Measurements from ENCODE around the gene CDH13. TPM values are rescaled to one million over a fixed set of nuclear protein-coding genes. Genes with fewer than 3 reads are reported as not detected.

The CDH13 gene
- polyA plus RNA-seq, 2 of the 4 experiments (the other 2 are of a cell fraction), result not detected

DNA sequence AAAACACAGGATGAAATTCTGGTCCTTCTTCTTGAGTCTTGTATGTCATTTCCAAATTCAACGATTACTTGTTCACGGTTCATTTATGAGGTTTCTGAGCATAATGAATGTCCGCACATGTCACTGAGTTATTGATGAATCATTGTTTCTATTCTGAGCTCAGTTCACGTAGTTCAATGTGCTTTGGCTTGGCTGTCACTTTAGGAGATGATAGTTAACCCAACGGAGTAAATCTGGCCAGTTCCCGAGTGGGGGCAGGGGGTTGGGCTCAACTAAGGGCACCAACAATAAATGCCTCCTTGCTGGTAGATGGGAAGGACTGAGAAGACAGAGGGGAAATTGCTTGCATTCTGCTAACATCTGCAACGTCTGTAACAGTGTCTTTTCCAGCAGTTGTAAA, 941.6 kb downstream of the CDH13 start:
- TF ChIP-seq NPAS2 (CRISPR knock-in tag; IDR thresholded peaks at IDR 0.05; ENCODE audit: borderline replicate concordance) (no peak), FOSL2 (IDR thresholded peaks at IDR 0.05) (no peak), FOSL2 (CRISPR knock-in tag; IDR thresholded peaks at IDR 0.05) (no peak), EHF (CRISPR knock-in tag; IDR thresholded peaks at IDR 0.05) (no peak), ESRRA (IDR thresholded peaks at IDR 0.05; ENCODE audit: borderline replicate concordance, low read length) (no peak), NFE2L2 (conservative IDR thresholded peaks at IDR 0.05; ENCODE audit: low read length) (no peak), RCOR1 (IDR thresholded peaks at IDR 0.05; ENCODE audit: low read depth, low read length) (no peak), FOSB (CRISPR knock-in tag; IDR thresholded peaks at IDR 0.05) (no peak), RARB (CRISPR knock-in tag; IDR thresholded peaks at IDR 0.05) (no peak), CBX2 (IDR thresholded peaks at IDR 0.05; ENCODE audit: borderline replicate concordance, low read depth) (no peak), MAFK (IDR thresholded peaks at IDR 0.05; ENCODE audit: partially characterized antibody) (no peak), EHMT2 (IDR thresholded peaks at IDR 0.05; ENCODE audit: low read depth) (no peak)
- TF ChIP-seq, protein P1, sequence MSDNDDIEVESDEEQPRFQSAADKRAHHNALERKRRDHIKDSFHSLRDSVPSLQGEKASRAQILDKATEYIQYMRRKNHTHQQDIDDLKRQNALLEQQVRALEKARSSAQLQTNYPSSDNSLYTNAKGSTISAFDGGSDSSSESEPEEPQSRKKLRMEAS (IDR thresholded peaks at IDR 0.05), result no peak
- TF ChIP-seq, protein P2, sequence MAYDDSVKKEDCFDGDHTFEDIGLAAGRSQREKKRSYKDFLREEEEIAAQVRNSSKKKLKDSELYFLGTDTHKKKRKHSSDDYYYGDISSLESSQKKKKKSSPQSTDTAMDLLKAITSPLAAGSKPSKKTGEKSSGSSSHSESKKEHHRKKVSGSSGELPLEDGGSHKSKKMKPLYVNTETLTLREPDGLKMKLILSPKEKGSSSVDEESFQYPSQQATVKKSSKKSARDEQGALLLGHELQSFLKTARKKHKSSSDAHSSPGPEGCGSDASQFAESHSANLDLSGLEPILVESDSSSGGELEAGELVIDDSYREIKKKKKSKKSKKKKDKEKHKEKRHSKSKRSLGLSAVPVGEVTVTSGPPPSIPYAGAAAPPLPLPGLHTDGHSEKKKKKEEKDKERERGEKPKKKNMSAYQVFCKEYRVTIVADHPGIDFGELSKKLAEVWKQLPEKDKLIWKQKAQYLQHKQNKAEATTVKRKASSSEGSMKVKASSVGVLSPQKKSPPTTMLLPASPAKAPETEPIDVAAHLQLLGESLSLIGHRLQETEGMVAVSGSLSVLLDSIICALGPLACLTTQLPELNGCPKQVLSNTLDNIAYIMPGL (CRISPR knock-in tag; IDR thresholded peaks at IDR 0.05; ENCODE audit: borderline replicate concordance), result no peak
- TF ChIP-seq, protein P3, sequence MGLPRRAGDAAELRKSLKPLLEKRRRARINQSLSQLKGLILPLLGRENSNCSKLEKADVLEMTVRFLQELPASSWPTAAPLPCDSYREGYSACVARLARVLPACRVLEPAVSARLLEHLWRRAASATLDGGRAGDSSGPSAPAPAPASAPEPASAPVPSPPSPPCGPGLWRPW (IDR thresholded peaks at IDR 0.05), result no peak
- TF ChIP-seq, protein P4, sequence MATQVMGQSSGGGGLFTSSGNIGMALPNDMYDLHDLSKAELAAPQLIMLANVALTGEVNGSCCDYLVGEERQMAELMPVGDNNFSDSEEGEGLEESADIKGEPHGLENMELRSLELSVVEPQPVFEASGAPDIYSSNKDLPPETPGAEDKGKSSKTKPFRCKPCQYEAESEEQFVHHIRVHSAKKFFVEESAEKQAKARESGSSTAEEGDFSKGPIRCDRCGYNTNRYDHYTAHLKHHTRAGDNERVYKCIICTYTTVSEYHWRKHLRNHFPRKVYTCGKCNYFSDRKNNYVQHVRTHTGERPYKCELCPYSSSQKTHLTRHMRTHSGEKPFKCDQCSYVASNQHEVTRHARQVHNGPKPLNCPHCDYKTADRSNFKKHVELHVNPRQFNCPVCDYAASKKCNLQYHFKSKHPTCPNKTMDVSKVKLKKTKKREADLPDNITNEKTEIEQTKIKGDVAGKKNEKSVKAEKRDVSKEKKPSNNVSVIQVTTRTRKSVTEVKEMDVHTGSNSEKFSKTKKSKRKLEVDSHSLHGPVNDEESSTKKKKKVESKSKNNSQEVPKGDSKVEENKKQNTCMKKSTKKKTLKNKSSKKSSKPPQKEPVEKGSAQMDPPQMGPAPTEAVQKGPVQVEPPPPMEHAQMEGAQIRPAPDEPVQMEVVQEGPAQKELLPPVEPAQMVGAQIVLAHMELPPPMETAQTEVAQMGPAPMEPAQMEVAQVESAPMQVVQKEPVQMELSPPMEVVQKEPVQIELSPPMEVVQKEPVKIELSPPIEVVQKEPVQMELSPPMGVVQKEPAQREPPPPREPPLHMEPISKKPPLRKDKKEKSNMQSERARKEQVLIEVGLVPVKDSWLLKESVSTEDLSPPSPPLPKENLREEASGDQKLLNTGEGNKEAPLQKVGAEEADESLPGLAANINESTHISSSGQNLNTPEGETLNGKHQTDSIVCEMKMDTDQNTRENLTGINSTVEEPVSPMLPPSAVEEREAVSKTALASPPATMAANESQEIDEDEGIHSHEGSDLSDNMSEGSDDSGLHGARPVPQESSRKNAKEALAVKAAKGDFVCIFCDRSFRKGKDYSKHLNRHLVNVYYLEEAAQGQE (IDR thresholded peaks at IDR 0.05), result no peak
- no peaks in the 10 kb centered on the region for H3K4me1 ChIP-seq
- WGBS (ENCODE audit: missing lambda C conversion rate), result 3% methylated on average over 7 of the region's 7 CpGs
- ChIA-PET CTCF (no interaction called here), POLR2A (no interaction called here)
- no peak for DNase-seq (ENCODE audit: low read depth in 1 of 2, low spot score in 1 of 2)
- no peak for FAIRE-seq
- H3K27ac ChIP-seq, result no peak overlapping the region
- no peak overlapping the region for H3K4me2 ChIP-seq
- H3K4me3 ChIP-seq, result no peak overlapping the region
- no peaks in the 10 kb centered on the region for H3K9me3 ChIP-seq
- no peak for ATAC-seq

DNA sequence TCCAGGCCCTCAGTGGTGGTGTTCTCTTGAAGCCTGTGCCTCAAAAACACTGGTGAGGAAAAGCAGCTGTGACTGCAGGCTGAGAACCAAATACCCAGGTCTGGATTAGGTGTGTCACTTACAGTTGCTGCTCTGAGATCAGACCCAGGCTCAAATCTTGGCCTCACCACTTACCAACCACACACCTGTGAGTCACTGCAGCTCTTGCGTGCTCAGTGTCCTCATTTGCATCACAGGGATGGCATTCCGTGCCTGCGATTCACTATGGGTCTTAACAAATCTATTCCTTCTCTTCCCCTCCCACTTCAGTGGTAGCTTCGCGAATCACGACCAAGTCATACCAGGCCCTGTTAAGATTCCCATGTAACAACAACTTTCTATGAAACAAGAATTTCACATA, 947.6 kb downstream of the CDH13 start:
- no peak for FAIRE-seq
- 4% methylated on average over 6 of the region's 6 CpGs for whole genome bisulfite sequencing (ENCODE audit: missing lambda C conversion rate)
- DNase-seq (ENCODE audit: low read depth in 1 of 2, low spot score in 1 of 2), result no peak
- Histone ChIP-seq H3K4me3 (no peak overlapping the region), H3K9me3 (no peaks in the 10 kb centered on the region), H3K4me1 (no peaks in the 10 kb centered on the region), H3K4me2 (no peak overlapping the region), H3K27ac (no peak overlapping the region)
- POLR2A ChIA-PET, result no interaction called here
- peak in 1 of 2 experiments; percentile 47; a peak in 1 of 6 replicates for ATAC-seq
- TF ChIP-seq ZNF302 (CRISPR knock-in tag; IDR thresholded peaks at IDR 0.05) (no peak), CHD2 (IDR thresholded peaks at IDR 0.05; ENCODE audit: low read length, partially characterized antibody) (no peak), HOXB5 (CRISPR knock-in tag; IDR thresholded peaks at IDR 0.05) (no peak)
- CTCF ChIA-PET, result interaction anchor here (0.6 kb wide), 1 partner anchor 28 kb away, joined by 3 read pairs; no protein-coding TSS in a partner anchor
